ENCODE measurements around the gene VPS45.
"Not testable (repeated sequence)": the region's sequence is repeated elsewhere in the genome, so short reads cannot be mapped to it uniquely, and the experiment has no call there.

The VPS45 gene

DNA sequence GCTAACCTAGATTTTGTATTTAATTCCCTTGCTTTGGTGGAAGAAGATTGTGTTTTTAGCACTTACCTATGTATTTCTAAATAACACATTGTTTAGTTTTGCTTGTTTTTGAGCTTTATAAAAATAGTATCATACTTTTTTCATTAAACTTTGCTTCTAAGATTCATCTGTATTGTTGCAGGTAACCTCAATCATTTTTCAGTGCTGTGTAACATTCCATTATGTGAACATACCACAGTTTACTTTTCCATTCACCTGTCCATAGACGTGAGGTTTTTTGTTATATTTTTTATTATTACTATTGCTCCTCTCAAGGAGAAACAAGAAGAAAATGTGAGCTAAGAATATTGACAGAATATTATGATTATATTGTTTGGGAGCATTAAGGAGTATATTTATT, 67.0 kb downstream of the VPS45 start:
- DNase-seq = no peak

DNA sequence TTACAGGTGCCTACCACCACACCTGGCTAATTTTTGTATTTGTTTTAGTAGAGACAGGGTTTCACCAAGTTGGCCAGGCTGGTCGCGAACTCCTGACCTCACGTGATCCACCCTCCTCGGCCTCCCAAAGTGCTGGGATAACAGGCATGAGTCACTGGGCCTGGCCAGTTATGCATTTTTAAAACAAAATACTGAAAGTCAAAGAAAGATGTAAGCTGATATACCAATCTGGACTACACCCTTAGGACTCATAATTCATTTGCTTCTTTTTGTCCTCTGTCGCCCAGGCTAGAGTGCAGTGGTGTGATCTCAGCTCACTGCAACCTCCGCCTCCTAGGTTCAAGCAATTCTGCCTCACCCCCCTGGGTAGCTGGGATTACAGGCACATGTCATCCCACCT, 67.8 kb downstream of the VPS45 start:
- peak; percentile 39 for DNase-seq

DNA sequence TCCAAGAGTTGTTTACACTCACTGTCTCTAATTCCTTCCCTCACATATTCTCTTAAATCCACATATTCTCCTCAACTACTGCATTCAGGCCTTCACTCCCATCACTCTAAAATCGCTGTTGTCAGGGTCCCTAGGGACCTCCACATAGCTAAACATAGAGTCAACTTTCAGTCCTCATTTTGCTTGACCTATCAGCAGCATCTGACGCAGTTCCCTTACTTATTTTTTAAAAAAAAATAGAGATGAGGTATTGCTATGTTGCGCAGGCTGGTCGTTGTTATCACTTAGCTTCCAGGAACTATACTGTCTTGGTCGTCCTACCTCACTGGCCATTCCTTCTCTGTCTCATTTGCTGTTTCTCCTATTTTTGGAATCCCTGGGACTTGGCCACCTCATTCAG, 70.5 kb downstream of the VPS45 start:
- DNase-seq = peak; percentile 62

DNA sequence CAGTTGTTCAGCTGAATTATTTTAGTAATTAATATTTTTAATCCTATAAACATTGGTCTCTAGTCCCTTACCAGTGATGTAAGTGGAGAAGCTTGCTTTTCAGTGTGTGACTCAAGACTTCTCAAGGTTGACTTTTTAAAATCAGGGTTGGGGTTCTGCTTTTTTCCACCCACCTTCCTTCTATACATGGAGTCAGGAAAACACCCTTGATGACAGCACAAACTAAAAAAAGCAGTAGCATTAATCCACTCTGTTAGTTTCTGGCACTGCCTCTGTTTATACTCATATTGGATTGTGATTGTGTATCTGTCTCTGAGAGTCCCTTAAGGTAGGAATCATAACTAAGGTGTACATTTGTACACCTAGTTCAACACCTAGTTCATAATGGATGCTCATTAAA, 73.9 kb downstream of the VPS45 start:
- DNase-seq = no peak

DNA sequence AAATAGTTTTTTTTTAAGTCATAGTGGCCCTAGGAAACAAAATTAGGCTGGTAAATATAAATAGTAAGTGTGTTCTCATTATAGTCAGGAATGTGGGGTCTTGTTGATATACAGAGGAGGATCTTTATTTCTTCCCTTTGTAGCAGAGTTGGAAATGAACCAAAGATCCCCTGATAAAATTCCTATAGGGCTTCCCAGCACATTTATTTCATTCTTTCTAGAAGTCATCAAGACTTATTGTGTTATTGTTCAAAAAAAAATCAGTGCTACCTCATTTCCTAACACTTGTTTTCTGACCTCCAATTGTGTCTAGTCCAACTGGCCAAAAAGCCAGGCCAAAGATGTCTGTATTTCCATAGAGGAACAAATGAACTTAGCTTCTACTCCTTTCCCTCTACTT, 74.5 kb downstream of the VPS45 start:
- DNase-seq = no peak

DNA sequence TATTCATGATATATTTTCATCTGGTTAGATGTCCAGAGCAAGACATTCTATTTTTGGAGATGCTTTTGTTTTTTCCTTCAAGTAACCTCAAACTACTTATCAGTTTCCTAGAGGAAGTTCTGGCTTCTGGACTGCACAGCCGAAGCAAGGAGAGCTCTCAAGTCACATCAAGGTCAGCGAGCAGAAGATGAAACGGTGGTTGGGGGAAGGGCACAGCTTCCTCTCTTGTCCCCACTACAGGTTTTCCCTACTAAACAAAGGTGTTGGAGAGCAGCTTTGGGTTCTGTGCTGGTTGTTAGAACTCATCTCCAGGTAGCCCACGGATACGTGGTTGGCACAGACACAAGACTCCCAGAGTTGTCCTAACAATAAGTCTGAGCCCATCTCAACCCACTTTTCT, 77.0 kb downstream of the VPS45 start:
- no peak for DNase-seq

DNA sequence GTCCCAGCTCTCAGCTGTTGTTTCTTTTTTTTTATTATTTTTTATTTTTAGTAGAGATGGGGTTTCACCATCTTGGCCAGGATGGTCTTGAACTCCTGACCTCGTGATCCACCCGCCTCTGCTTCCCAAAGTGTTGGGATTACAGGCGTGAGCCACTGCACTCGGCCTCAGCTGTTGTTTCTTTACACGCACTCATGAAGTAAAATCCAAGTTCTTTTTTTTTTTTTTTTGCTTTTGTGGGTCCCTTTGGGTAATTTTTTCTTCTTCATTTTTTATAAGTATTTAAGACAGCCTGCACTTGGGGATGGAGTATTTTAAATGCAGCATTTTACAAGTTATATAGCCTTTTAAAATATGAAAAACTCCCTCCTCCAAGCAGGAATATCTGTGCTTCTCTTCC, 78.4 kb downstream of the VPS45 start:
- not testable (repeated sequence) for DNase-seq

DNA sequence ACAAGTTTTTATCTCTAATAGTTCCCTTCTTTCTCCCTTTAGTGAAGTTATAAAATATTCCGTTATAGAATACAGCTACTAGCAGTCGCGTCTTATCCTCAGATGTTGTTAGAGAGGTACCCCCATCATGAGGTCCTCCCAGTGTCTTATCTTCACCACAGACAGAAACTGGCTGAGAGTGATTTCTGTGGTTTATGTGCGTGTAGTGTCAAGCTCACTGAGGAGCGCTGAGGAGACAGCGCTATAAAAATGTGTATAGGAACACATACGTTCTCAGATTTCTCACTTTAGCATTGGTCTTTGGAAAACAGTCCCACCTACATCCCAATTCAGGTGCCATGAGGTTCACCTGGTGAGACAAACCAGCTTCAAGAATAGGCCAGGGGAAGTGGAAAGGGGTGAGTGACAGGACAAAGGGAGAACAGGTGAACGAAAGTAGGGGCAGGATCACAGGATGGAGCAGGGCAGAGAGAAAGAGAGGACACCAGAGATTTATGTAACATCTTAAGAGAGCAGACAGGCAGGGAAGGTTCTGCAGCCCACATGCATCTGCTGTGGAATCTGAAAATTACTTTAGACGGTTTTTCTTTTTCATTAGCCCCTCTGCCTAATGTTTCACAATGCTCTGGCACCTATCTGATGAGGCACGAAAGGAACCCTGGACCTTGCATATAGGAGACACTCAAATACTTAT, 79.4 kb downstream of the VPS45 start:
- no peak for DNase-seq

DNA sequence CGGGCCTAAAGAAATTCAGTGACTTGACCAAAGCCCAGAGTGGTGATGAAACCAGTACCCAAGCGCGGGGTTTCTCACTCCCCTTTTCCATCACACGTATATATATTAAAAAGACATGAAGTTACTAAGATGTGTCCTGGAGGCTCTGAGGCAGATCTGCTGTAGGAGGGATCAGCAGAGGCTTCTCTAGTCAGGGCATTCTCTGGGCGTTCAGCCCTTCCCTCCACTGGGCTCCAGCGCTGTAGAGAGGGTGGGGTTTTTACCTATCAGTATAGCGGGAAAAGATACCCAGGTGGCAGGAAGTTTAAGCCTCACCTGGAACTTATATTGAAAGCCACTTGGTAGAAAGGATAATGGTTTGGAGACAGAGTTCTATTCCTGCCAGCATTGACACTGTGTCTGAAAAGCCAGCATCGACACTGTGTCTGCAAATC, 81.3 kb downstream of the VPS45 start:
- DNase-seq = peak; percentile 53

DNA sequence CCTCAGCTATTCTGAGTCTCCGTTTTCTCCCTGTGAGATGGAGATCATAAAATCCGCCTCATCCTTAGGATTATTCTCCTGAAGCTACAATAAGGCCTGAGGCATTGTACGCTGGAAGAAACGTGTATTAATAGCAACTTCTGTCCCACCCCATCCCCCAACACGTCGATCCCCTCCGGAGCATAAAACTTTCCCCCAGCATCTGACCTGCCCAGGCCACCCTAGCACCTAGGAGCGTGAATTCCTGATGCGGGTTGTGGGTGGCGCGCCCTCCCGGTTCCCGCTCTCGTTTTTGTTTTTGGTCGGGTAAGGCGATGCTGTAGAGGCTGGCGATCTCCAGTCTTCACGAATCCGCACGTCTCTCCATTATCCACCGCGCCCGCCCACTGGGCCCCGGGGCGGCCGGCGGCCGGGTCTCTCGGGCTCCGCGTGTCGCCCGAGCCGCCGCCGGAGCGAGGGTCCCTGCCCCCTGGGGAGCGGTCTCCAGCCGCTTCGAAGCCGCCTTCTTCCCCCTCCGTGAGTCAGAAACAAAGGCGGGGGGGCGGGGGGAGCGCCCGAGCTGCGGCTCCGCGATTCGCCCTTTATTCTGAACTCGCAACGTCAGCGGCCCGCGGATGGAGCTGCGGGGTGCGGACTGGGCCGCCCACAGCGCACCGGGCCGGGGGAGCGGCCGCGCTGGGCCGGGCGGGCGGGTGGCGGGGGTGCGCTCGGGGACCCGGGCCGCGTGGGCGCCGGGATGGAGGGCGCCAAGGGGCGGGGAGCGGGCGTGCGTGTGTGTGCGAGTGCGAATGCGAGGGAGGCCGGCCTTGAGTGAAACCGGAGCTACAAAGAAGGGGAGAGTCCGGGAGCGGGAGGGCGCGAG, 81.9 kb downstream of the VPS45 start, which contains the start of gene PLEKHO1:
TSS of gene PLEKHO1 (plus strand) at position 646 of the 862 bp plus-strand sequence. CDS start 342 bp downstream, outside the sequence.
- peak; percentile 89 for DNase-seq

DNA sequence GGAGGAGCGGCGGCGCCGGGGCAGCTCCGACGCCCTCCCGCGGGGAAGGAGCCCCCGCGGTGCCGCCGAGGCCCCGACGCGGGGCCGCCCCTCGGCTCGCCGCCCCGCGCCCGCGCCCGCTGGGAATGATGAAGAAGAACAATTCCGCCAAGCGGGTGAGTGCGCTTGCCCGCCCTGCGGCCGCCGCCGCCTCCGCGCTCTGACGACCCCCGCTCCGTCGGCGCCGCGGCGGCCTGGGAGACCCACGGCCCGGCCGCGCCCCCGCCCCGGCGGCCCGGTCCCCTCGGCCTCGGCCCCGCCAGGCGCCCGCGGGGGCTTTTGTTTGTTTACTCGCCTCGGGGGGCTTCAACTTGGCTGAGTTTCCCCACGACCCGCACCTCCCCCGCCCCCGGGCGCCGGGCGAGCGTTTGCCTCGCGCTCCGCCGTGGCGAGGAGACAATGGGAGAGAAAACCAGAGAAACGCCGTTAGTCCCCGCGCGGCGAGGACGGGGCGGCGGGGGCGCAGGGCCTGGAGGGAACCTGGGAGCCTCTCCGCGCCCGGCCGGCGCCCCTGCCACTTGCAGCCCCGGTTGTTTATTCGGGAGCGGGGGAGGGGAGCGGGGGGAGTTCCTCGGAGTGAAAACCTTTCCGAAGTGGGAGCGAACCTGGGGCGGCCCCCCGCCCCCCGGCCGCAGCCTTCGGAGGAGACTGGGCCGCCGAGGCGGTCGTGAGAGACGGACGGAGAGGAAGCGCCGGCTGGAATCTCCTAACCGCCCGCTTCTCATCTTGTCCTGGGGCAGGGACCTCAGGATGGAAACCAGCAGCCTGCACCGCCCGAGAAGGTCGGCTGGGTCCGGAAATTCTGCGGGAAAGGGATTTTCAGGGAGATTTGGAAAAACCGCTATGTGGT, 82.8 kb downstream of the VPS45 start:
- DNase-seq = no peak

DNA sequence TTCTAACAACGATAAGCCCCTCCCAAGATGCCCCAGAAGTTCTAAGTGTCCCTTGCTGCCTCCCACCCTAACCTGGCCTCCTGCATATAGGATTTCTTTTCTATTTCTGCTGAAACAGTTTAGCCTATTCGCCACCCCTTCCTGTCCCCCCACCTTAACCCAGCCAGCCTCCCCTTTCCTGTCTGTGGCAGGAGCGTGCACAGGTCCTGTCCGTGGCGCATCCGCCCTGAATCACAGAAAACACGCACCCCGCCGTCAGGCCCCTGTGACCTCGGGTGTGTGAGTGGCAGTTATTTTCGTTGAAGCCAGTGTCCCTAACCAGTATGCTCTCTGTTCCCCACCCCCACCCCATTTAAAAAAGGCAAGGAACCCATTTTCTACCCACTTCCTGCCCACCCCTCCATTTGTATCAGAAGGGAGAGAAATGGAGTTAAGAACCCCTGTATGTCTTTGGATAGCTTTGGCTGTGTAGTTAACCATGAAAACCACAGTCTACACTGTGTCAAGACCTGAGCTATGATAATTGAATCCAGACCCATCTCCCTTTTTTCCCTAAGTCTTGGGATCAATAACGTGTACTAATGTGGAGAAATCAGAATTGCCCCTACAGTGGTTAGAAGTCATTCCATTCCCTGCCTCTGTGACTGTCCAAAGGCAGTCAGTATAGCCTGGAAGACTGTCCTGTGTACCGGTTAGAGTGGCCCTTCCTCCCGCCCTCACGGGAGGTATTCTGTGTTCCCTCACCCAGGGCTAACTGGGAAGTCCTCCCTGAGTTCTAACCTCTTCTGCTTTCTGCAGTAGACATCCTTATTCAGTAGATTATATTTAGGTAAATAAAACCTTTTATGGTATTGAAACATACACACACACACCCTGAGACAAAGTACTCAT, 84.0 kb downstream of the VPS45 start:
- DNase-seq = no peak

DNA sequence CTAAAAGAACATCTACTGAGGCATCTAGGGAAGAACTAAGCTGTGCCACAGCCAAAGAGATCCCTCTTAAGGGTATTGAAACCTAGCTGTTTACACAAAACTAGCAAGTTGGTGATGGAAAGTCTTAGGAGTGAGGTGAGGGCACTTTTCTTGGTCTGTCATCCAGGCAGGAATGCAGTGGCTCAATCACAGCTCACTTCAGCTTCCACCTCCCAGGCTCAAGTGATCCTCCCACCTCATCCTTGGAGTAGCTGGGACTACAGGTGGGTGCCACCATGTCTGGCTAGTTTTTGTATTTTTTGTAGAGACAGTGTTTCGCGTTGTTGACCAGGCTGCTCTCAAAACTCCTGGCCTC, 84.6 kb downstream of the VPS45 start:
- no peak for DNase-seq

DNA sequence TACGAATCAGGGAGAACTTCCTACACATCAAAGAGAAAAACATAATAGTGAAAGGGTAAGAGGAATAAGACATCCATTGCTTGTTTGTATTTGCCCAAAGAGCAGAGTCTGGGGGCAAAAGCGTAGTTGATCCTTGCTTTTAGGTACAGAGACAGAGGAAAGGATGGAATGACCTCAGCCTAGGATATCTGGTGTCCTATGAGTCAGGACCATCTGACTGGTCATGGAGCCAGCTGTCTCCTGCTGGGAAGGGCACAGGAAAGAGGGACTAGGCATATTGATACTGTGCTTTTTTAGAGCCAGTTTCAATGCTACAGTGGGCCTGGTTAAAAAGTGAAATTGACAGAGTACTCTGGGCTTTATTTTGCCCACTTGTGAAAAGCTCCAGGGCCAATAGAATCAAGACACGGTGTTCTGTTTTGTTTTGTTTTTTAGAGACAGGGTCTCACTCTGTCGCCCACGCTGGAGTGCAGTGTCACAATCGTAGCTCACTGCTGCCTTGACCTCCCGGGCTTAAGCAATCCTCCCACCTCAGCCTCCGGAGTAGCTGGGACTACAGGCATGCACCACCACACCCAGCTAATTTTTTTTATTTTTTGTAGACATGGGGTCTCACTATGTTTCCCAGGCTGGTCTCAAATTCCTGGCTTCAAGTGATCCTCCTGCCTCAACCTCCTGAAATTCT, 85.3 kb downstream of the VPS45 start:
- DNase-seq = peak; percentile 50

DNA sequence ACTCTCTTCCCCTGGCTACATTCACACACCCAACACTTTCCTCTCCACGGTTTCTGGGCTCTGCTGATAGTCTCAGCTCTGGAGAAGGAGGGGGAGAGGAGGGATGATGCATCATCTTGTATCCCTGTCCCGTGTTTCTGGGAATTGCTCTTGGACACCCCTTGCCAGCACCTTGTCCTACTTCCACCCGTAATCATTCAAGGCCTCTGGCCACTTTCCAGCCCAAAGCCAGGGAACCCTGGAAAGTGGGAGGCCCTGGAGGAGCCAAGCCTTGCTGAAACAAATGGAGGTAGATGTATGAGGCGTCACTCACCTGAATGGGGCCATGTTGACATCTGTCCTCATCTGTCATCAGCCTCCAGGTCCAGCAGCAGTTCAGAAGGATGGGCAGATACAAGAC, 86.6 kb downstream of the VPS45 start:
- DNase-seq = no peak

DNA sequence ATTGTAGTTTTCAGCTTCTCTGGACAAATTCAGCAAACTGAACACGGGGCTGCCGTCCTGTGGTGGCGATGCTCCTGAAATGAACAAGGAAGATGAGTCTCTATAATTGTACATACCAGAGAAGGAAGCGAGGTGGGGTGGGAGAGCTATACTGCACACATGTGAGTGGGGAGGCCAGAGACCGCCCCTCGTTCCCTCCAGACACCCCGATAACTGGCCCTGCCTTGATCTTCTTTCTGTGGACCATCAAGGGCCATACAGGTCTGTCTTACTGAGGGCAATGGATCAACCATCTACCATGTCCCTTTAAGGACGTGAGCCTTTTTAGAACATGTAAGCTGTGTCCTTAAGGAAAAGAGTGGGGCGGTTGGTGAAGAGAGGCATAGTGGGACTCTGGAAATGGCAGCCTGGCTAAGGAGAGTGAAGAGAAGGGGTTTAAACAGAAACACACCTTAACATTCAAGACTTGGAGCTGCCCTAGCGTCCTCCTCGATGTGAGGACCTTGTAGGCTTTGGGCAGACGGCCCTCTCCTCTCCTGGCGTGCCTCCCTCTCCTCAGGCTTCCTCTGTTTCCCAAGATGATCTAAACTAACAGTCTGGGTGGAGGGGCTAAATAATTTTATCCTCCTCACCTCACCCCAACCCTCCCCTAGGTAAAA, 88.0 kb downstream of the VPS45 start:
- DNase-seq = no peak

DNA sequence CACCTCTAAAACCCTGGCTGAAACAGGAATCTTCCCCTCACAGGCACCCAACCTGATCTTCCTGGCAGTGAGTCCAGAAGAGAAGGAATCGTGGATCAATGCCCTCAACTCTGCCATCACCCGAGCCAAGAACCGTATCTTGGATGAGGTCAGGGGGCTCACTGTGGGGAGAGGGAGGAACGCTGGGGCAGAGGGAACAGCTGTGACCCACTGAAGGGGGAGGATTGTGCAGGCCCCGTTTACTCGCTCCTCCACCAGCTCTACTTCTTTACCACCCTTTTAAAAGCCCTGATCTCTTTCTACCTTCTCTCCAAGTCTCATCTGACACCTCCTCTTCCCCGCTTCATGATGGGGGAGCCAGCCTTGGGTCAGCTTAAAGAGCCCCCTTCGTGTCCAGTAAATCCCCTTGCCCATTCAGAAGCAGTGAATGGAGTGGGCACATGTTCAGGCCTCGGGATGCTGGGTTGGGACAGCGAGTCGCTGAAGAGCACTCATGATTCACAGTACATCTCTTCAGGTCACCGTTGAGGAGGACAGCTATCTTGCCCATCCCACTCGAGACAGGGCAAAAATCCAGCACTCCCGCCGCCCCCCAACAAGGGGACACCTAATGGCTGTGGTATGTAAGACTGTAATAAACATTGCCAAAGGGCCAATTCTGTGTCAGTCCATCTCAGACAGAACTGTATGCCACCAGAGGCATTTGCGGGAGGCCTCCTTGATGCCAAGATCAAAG, 89.5 kb downstream of the VPS45 start:
- DNase-seq = peak; percentile 75

DNA sequence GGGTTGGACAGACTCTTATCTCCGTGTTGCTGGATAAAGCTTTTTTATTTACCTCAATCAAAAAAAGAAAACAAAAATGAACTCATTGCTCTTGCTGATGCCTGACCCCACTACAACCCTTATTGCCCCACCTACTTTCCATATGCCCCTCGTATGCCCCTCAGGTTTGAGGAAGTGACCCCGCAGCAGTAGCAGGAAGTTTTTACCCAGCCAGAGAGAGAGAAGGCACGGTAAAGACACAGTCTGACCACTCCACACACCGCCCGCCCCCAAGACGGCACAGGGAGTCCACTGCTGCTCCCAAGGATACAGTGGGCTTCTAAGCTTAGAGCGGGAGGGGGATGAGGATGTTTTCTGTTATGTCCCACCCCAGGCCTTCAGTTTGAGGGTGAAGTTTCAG, 92.0 kb downstream of the VPS45 start:
- no peak for DNase-seq

DNA sequence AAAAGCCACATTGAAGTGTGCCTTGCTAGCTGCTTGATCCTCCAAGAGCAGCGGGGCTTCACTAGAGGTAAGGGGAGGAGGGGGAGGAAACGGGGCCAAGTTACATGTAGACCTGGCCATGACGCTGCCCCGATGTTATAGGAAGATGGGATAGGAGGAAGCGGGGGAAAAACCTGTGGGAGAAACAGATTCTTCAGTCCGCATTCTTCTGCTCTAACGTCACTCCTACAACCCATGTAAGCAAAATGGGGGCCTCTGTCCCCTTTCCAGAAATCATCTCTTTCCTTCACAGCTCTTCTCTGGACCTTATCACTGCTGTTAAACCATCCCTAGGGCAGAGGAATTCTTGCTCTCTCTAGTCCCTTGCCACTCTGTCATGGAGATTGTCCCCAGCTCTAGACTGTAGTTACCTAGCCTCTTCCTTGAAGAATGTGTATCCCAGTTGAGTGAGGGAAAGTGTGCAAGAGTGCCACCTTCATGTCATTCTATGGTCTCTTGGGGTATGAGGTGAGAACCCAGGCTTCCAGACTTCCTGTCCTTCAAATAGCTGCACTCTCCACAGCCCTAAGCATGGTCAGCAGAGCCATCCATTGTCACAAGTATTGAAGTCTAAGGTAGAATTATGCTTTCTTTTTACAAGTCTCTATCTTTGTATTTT, 93.5 kb downstream of the VPS45 start:
- DNase-seq = peak; percentile 61
